Cardiac fibroblast (primary cell): Measurements from ENCODE around the gene SDHA.

Source experiments
- DNase-seq, 2 donors: peaks; one replicate each; pipeline versions ENCODE4 v3.0.0 to v3.0.0-alpha.2; 2010; ENCODE audit warnings: low read depth in 2 of 2
- H3K4me3 ChIP-seq, 2 donors: replicated peaks in 1 of 2; 1 replicate in 1 of 2; 2 replicates in 1 of 2; pipeline ENCODE4 v1.5.1; 2011; ENCODE audit warnings: low read depth in 2 of 2, low read length in 2 of 2, mild to moderate bottlenecking in 2 of 2, moderate library complexity in 1 of 2
- TF ChIP-seq, protein P1 (sequence below): IDR thresholded peaks from one replicate; pipeline ENCODE4 v1.5.1; 2011; ENCODE audit warnings: low read depth, mild to moderate bottlenecking, low read length, inconsistent platforms

The SDHA gene

DNA sequence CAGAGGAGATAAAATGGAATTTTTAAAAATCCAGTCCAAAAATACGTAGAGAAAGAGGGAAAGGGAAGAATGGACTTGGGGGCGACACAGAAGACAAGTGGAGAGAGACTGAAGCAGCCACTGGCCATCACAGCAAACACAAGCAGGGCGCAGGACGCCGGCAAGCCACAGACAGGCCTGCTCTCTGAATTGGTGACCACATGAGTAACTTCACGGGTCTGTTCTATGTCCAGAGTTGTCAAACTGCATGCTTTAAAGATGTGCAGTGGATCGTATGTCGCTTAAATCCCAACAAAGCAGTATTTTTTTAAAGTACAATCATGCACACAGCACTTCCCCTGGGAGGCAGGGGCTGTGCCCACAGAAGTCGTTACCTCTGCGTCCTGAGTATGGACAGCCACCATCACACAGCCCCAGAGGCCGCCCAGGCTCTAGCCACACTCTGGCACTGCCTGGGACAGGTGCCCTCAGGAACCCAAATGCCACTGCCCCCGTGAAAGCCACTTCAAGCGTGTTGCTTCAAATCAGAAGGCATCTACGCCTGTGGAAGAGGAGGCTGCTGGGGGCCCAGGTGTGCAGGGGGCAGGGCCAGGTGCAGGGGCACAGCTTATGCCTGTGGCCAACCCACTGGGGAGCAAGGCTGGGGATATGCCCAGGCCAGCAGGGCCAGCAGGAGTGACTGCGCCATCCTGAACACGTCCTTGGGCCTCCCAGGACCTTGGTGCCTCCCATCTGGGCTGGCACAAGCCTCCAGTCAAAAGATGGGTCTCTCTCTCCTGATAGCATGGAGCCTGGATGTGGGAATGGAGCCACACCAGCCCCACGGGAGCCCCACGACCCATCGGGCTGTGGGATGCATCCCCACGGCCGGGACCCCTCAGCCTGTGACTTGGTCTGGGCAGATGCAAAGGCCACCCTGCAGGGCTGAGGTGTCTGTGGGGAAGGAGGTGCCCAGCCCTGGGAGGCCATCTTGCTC, 32.7 kb upstream of the SDHA start:
- TF ChIP-seq, protein P1, sequence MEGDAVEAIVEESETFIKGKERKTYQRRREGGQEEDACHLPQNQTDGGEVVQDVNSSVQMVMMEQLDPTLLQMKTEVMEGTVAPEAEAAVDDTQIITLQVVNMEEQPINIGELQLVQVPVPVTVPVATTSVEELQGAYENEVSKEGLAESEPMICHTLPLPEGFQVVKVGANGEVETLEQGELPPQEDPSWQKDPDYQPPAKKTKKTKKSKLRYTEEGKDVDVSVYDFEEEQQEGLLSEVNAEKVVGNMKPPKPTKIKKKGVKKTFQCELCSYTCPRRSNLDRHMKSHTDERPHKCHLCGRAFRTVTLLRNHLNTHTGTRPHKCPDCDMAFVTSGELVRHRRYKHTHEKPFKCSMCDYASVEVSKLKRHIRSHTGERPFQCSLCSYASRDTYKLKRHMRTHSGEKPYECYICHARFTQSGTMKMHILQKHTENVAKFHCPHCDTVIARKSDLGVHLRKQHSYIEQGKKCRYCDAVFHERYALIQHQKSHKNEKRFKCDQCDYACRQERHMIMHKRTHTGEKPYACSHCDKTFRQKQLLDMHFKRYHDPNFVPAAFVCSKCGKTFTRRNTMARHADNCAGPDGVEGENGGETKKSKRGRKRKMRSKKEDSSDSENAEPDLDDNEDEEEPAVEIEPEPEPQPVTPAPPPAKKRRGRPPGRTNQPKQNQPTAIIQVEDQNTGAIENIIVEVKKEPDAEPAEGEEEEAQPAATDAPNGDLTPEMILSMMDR, result no peak
- no peak for DNase-seq
- no peak overlapping the region for H3K4me3 ChIP-seq

DNA sequence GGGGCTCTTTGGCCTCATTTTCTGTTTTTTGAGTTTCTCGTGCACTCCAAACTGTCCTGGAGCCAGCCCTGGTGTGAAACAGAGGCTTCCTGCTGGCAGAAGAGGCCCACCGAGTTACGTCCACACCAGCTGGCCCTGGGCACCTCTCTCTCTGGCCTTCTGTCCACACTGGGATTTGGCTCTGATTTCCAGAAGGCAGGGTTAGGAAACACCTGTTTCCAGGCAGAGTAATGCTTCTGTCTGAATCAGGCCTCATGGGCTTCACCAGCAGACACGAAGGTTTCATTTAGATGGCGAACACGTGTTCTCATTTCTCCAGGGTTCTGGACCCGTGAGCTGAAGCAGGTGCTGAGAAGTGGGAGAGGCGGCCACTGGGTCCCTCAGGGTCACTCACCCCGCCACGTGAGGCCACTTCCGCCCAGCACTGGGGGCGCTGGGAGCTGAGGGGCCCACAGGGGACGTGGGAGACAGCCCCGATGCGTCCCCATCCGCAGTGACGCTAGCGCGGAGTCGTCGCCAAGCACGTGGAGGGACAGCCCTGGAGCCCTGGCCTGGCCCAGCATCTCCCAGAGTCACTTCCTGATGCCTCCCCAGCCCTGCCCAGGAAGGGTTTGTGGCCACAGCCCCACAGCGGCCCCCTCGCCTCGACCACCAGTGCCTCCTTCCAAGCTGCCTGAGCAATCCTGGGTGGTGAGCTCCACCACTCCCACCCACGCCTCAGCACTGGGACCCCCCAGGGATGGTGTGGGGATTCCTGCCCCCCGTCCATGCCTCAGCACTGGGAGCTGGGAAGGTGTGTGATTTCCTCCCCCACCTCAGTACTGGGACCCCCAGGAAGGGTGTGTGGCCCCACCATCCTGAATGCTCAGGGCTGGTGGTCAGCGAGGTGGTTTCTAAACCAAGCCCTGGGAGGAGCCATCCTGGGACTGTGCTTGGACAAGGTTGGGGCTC, 31.8 kb upstream of the SDHA start:
- TF ChIP-seq, protein P1, result no peak
- no peak for DNase-seq
- H3K4me3 ChIP-seq, result no peak overlapping the region

DNA sequence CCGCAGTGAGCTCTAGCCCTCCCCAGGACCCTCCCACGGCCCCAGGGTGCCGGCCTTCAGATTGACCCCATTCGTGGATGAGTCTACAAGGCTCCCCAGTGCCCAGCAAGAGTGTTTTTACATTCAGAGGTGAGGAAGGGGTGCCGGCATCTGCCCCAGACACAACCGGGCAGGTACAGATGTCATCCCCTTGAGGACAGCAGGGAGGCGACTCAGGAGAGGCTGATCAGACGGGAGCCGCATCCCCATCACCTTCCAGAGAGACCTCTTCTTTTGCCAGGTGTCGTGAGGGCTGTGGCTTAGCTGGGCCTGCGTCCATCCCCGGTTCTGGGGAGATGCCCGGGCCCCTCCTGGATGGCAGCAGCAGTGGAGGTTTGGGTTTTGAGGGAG, 31.1 kb upstream of the SDHA start:
- TF ChIP-seq, protein P1, result no peak
- no peak for DNase-seq
- no peak overlapping the region for H3K4me3 ChIP-seq

DNA sequence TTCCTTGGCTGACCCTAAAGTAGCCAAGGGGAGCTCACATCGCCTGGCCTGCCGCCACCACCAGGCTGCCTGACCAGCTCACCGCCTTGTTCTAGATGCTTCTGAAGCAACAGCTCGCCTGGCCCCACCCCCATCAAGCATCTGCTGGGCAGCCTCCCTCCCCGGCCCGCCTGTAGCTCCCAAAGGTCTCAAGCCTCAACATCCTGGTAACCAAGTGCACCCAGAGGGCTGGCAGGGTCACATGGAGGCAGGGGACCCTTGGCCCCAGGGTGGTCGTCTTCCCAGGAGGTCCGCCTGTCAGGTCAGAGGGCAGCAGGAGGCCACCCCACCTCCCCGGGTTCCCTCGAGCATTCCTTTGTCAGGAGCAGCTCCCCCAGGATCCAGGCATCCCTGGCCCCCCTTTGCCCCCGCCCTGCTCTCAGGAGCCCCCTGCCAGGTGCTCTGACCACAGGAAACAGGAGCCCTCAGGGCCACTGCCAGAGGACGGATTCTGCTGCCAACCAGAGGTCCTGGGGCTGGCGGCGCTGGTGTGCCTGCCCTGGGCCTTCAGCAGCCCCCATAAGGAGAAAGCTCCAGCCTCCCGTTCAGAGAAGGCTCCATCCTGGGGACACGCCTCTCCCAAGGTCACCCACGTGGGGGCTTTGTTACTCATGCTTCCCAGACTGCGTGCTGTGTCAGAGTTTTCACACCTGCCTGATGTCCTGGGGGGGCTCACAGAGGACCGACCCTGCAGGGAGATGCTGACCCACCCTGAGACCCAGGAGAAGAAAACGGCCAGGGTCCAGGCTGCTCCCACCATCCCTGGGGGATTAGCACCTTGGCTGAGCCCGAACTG, 30.3 kb upstream of the SDHA start:
- TF ChIP-seq, protein P1, result no peak
- no peak overlapping the region for H3K4me3 ChIP-seq
- no peak for DNase-seq

DNA sequence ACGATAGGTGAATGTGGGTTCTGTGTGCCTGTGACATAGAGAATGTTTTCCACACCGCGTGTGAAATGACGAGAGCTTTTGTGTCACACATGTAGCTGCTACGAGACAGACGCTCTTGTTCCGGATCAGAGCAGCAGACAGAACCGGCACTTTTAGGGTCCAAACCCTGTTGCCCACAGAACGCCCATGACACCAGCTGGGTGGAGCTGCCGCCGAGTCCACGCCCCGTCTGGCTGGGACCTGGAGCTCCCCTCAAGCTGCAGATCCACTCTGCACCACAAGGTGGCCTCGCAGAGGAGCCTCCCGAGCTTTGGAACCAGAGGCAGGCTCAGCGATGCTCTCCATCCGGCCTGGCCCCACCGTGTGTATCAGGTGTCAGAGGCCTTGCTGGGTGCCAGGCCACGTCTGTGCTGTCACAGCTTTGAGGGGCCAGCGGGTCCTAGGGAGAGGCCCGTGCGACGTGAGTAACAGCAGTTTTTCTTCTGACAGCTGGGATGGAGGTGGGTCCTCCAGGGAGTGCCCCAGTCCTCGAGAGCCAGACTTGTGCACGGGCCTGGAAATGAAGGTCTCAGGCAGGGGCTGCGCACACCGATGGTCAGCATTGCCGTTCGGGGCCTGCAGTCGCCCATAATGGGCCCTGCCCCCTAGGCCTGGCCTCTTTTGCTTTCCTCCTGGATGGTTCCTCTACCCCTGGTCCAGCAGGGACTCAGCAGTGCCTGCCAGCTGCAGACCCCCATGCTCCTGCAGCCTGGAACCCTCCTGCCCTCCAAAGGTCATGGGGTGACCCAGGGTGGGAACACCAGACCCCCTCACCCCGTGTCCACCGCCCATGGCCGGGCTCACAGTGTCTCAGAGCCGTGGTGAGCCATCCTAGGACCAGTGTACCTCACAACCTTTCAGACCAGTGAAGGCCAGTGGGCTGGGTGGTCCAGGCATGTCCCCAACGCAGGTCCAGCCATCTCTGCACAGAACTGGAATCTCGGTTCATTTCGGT, 29.3 kb upstream of the SDHA start:
- H3K4me3 ChIP-seq, result no peak overlapping the region
- TF ChIP-seq, protein P1, result peak; percentile 96
- DNase-seq, result peak; percentile 85 to 87
